A549 (cell line): ENCODE results near the gene GFAP. TPM values are rescaled to one million over a fixed set of nuclear protein-coding genes. Genes with fewer than 3 reads are reported as not detected.

Source experiments
- ATAC-seq, 2 experiments: fragments of 200-7000 bp in 1 of 2; fragments of >200 bp in 1 of 2; cut with Nextera tagmentation in 1 of 2; cut with Tn5 transposase in 1 of 2; 3 replicates each; pipeline versions ENCODE4 v1.8.0 to v1.9.1; 2018 to 2020; ENCODE audit warnings: mild to moderate bottlenecking in 1 of 2, moderate library complexity in 1 of 2
- CTCF ChIA-PET: fragments of 300-600 bp; sonication (Branson Sonifier 250); formaldehyde crosslinking; extraction: SDS; loops from one replicate; lab custom pipeline; 2021; ENCODE audit warnings: antibody characterized with exemption, inconsistent platforms; lab: Yijun Ruan, JAX
- POLR2A ChIA-PET: fragments of 350-600 bp; formaldehyde crosslinking; extraction: SDS; loops from one replicate; lab custom pipeline; 2021; ENCODE audit warnings: antibody characterized with exemption, inconsistent platforms; lab: Yijun Ruan, JAX
- DNase-seq, 2 experiments: peaks; one replicate each; pipeline versions ENCODE4 v3.0.0 to v3.0.0-alpha.2; 2011 to 2016; ENCODE audit warnings: low read depth in 1 of 2, low spot score in 1 of 2
- FAIRE-seq: peaks from 2 replicates; lab custom pipeline; 2011; peaks lifted over from hg19 to GRCh38; lab: Jason Lieb, UNC
- H3K27ac ChIP-seq, 2 experiments: fragments of >200 bp; sonication (Bioruptor Twin); formaldehyde crosslinking; 3 replicates each; pipeline ENCODE4 v1.5.1; 2016 to 2017
- H3K4me1 ChIP-seq: fragments of >200 bp; sonication (Bioruptor Twin); formaldehyde crosslinking; 3 replicates; pipeline ENCODE4 v1.6.1; 2016
- H3K4me2 ChIP-seq: fragments of >200 bp; sonication (Bioruptor Twin); formaldehyde crosslinking; 3 replicates; pipeline ENCODE4 v1.6.1; 2016
- H3K4me3 ChIP-seq: fragments of >200 bp; sonication (Bioruptor Twin); formaldehyde crosslinking; 3 replicates; pipeline ENCODE4 v1.5.1; 2016
- H3K9me3 ChIP-seq: fragments of >200 bp; sonication (Bioruptor Twin); formaldehyde crosslinking; 3 replicates; pipeline ENCODE4 v1.6.1; 2016
- BHLHE40 ChIP-seq: IDR thresholded peaks from 2 replicates; pipeline ENCODE4 v1.6.1; 2012; ENCODE audit warnings: low read depth, low read length, inconsistent platforms
- CEBPB ChIP-seq, 2 experiments: fragments of >200 bp in 1 of 2; sonication (Bioruptor Twin) in 1 of 2; formaldehyde crosslinking in 1 of 2; IDR thresholded peaks; 2 replicates each; pipeline ENCODE4 v1.6.1; 2012 to 2016
- CHD4 ChIP-seq: fragments of 200-600 bp; sonication (generic); IDR thresholded peaks from 2 replicates; pipeline ENCODE4 v1.6.1; 2016; ENCODE audit warnings: antibody characterized with exemption, mild to moderate bottlenecking, borderline replicate concordance
- EHF ChIP-seq: fragments of 250-450 bp; sonication (Bioruptor Pico); IDR thresholded peaks from 2 replicates; pipeline ENCODE4 v1.5.0; 2020; ENCODE audit warnings: mild to moderate bottlenecking
- EP300 ChIP-seq, 2 experiments: fragments of >200 bp; sonication (Bioruptor Twin); formaldehyde crosslinking; IDR thresholded peaks; 2 replicates in 1 of 2; 3 replicates in 1 of 2; pipeline ENCODE4 v1.6.1; 2016 to 2017
- FOSB ChIP-seq: fragments of 250-450 bp; sonication (Bioruptor Pico); IDR thresholded peaks from 2 replicates; pipeline ENCODE4 v1.5.0; 2020; ENCODE audit warnings: mild to moderate bottlenecking, moderate library complexity
- FOSL2 ChIP-seq, 2 experiments: fragments of 450-650 bp in 1 of 2; fragments of >200 bp in 1 of 2; sonication (Bioruptor Twin) in 1 of 2; formaldehyde crosslinking; IDR thresholded peaks; 2 replicates each; pipeline versions ENCODE4 v1.5.0 to v1.6.1; 2016 to 2020; ENCODE audit warnings: mild to moderate bottlenecking in 1 of 2, moderate library complexity in 1 of 2
- HEYL ChIP-seq: fragments of 250-450 bp; sonication (Bioruptor Pico); IDR thresholded peaks from 2 replicates; pipeline ENCODE4 v1.8.0; 2021; ENCODE audit warnings: mild to moderate bottlenecking, moderate library complexity
- HOXB13 ChIP-seq: fragments of 250-450 bp; sonication (Bioruptor Pico); IDR thresholded peaks from 2 replicates; pipeline ENCODE4 v1.5.0; 2020; ENCODE audit warnings: low read depth, mild to moderate bottlenecking, moderate library complexity
- HOXB5 ChIP-seq: fragments of 250-450 bp; sonication (Bioruptor Pico); IDR thresholded peaks from 2 replicates; pipeline ENCODE4 v1.5.0; 2020; ENCODE audit warnings: mild to moderate bottlenecking, moderate library complexity
- JUN ChIP-seq, 2 experiments: fragments of >200 bp; sonication (Bioruptor Twin); formaldehyde crosslinking; IDR thresholded peaks; 2 replicates in 1 of 2; 3 replicates in 1 of 2; pipeline ENCODE4 v1.6.1; 2016 to 2017
- JUNB ChIP-seq: fragments of >200 bp; sonication (Bioruptor Twin); formaldehyde crosslinking; IDR thresholded peaks from 2 replicates; pipeline ENCODE4 v1.6.1; 2016
- MAFK ChIP-seq: fragments of 450-650 bp; IDR thresholded peaks from 2 replicates; pipeline ENCODE4 v1.6.1; 2014; ENCODE audit not compliant: partially characterized antibody
- MYC ChIP-seq: IDR thresholded peaks from 2 replicates; pipeline ENCODE4 v1.6.1; 2012; ENCODE audit warnings: mild to moderate bottlenecking, inconsistent platforms, low read length, improper control_type of control experiment, borderline replicate concordance
- NFE2L2 ChIP-seq: fragments of 150-350 bp; conservative IDR thresholded peaks from 2 replicates; pipeline ENCODE4 v1.6.1; 2014; ENCODE audit warnings: low read length
- RAD21 ChIP-seq, 2 experiments: fragments of >200 bp in 1 of 2; sonication (Bioruptor Twin) in 1 of 2; formaldehyde crosslinking in 1 of 2; IDR thresholded peaks in 1 of 2; conservative IDR thresholded peaks in 1 of 2; 2 replicates in 1 of 2; 3 replicates in 1 of 2; pipeline ENCODE4 v1.6.1; 2012 to 2018; ENCODE audit warnings: inconsistent platforms in 1 of 2
- RARB ChIP-seq: fragments of 250-450 bp; sonication (Bioruptor Pico); IDR thresholded peaks from 2 replicates; pipeline ENCODE4 v1.8.0; 2021; ENCODE audit warnings: mild to moderate bottlenecking, moderate library complexity
- RCOR1 ChIP-seq: fragments of 150-350 bp; IDR thresholded peaks from 2 replicates; pipeline ENCODE4 v1.6.1; 2014; ENCODE audit warnings: antibody characterized with exemption, low read length, low read depth
- RFX5 ChIP-seq: fragments of 450-650 bp; IDR thresholded peaks from 2 replicates; pipeline ENCODE4 v1.7.1; 2014; ENCODE audit warnings: antibody characterized with exemption, mild to moderate bottlenecking, moderate library complexity
- RNF2 ChIP-seq: fragments of 200-600 bp; sonication (generic); IDR thresholded peaks from 2 replicates; pipeline ENCODE4 v1.6.1; 2016; ENCODE audit warnings: low read depth, mild to moderate bottlenecking, antibody characterized with exemption, moderate library complexity, borderline replicate concordance
- WGBS: methylation state at CpG from one replicate; pipeline ENCODE4 v1.1.6; 2017; ENCODE audit errors: missing lambda C conversion rate; 5-methylcytosine and 5-hydroxymethylcytosine counted together
- polyA plus RNA-seq, 4 experiments: library from polyadenylated mRNA; depleted of rRNA in 3 of 4; stranded (reverse); fragments of >200 nt; fragmentation: RNase III in 1 of 4; extraction: RNeasy Plus Mini Kit Qiagen cat#74134 plus additional on column Dnase treatment in 1 of 4; gene quantifications; 2 replicates in 3 of 4; 3 replicates in 1 of 4; pipeline ENCODE4 v1.2.3, GENCODE V29; 2011 to 2017
- TF ChIP-seq, protein P1 (sequence below): IDR thresholded peaks from 2 replicates; pipeline ENCODE4 v1.6.1; 2012
- TF ChIP-seq, protein P2 (sequence below): fragments of >200 bp; sonication (Bioruptor Twin); formaldehyde crosslinking; IDR thresholded peaks from 2 replicates; pipeline ENCODE4 v1.6.1; 2016
- TF ChIP-seq, protein P3 (sequence below): fragments of >200 bp; sonication (Bioruptor Twin); formaldehyde crosslinking; IDR thresholded peaks from 3 replicates; pipeline ENCODE4 v1.5.1; 2016
- TF ChIP-seq, protein P4 (sequence below): fragments of >200 bp; sonication (Bioruptor Twin); formaldehyde crosslinking; IDR thresholded peaks from 3 replicates; pipeline ENCODE4 v1.6.1; 2016

The GFAP gene
- polyA plus RNA-seq, 2 of the 4 experiments (the other 2 are of a cell fraction) = 1.5 to 1.8 TPM

DNA sequence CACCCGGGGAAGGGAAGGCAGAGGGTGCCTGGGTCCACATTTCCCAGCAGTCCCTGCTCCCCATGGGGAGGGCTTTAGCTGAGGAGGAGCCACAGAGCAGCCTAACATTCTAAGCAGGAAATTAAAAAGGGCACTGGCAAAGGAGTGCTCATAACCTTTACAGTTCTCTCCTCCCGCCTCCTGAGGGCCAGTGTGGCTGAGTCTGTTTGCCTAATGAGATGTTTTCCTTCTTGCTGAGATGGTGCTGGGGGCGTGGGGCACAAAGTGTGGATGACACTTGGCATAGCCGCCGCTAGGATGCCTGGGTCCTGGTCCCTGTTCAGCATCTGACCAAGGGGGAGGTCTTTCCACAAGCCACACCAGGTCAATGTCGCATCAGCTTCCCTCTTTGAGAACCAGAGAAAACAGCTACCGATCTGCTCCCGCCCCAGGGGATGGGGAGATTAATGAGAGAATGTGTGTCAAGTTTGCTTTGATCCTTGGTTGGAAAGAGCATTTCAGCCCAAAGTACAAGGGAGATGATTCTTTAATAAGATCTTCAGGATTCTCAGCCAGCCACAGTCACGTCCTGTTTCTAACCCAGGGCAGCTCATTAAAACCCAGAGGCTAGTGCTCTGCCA is 26.5 kb upstream of the GFAP start:
- Histone ChIP-seq H3K4me3 (peak overlapping the region; percentile 17; the same call in 2 of the 3 replicates), H3K4me2 (peak overlapping the region; percentile 83), H3K27ac (peak overlapping the region; percentile 78 to 86), H3K4me1 (peaks cover 44% of the 10 kb centered on the region), H3K9me3 (peaks cover 7% of the 10 kb centered on the region; the same call in 2 of the 3 replicates)
- 20% methylated on average over 9 of the region's 9 CpGs for WGBS
- ChIA-PET CTCF (interaction anchor here (1.1 to 38.8 kb wide), 9 partner anchors 11 to 193 kb away, joined by 3 to 1853 read pairs (median 4); partner anchors contain the start of genes ACBD4, DCAKD and GFAP), POLR2A (no interaction called here)
- TF ChIP-seq RCOR1 (0 out of 2 replicates have a peak, but pooled peaks have one; percentile 4), BHLHE40 (no peak), HEYL (CRISPR knock-in tag) (no peak), HOXB5 (CRISPR knock-in tag) (0 out of 2 replicates have a peak, but pooled peaks have one; percentile 61)
- TF ChIP-seq, protein P1, sequence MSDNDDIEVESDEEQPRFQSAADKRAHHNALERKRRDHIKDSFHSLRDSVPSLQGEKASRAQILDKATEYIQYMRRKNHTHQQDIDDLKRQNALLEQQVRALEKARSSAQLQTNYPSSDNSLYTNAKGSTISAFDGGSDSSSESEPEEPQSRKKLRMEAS = 0 out of 2 replicates have a peak, but pooled peaks have one; percentile 30
- FAIRE-seq = no peak
- peak; percentile 77 to 84 for ATAC-seq
- peak; percentile 62 to 66 for DNase-seq

DNA sequence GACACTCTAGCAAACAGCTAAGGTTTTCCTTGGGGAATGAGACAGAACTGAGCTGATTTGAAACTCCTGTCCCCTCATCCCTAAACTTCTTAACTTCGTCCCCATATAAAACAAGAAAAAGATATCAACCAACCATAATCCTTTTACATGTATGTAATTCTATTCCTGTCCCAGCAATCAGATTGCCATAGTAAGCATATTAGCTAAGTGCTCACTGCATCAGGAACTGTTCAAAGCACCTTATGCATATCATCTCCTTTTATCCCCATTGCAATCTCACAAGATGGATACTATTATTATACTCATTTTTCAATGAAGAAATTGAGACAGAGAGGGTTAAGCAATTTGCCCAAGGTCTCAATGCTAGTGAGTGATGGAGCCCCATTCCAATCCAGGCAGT is 25.5 kb upstream of the GFAP start:
- Histone ChIP-seq H3K4me3 (no peak overlapping the region), H3K9me3 (peaks cover 7% of the 10 kb centered on the region; the same call in 2 of the 3 replicates), H3K4me2 (peak overlapping the region; percentile 83), H3K27ac (peak overlapping the region; percentile 78 to 86), H3K4me1 (peaks cover 36% of the 10 kb centered on the region)
- ATAC-seq (peak; percentile 41 to 47; a peak in 5 of 6 replicates), DNase-seq (no peak), FAIRE-seq (peak; percentile 13)
- ChIA-PET CTCF (interaction anchor here (1.0 to 38.8 kb wide), 8 partner anchors 18 to 195 kb away, joined by 3 to 1853 read pairs (median 6); partner anchors contain the start of genes ACBD4, C1QL1, DCAKD and GFAP), POLR2A (no interaction called here)
- peak; percentile 74 for TF ChIP-seq MAFK
- 0 out of 2 replicates have a peak, but pooled peaks have one; percentile 46 for TF ChIP-seq FOSB (CRISPR knock-in tag)
- TF ChIP-seq CEBPB (IDR thresholded peaks at IDR 0.05) = peak in 1 of 2 experiments; percentile 14; a peak in 1 of 4 replicates
- no peak for TF ChIP-seq JUNB
- 30% methylated on average over 1 of the region's 1 CpG for WGBS

DNA sequence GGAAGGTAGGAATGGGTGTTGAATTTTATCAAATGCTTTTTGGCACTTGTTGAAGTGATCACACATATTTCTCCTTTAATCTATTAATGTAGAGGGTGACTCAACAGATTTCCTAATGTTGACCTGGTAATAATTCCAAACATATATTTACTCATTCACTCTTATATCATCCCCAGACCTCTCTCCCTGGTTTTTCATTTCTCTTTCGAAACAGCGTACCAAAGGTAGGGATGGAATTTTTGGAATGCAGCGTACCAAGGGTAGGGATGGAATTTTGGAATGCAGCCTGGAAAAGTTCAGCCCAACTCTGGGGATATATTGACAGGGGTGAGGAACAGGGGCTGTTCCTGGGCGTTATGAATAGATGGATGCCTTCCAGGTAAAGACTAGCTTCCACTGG is 25.0 kb upstream of the GFAP start:
- peaks cover 36% of the 10 kb centered on the region for H3K4me1 ChIP-seq
- WGBS = 8% methylated on average over 4 of the region's 4 CpGs
- peaks cover 7% of the 10 kb centered on the region; the same call in 2 of the 3 replicates for H3K9me3 ChIP-seq
- FAIRE-seq (peak; percentile 86), ATAC-seq (peak; percentile 60 to 68; a peak in 5 of 6 replicates), DNase-seq (peak; percentile 68 to 84)
- H3K4me3 ChIP-seq = no peak overlapping the region
- ChIA-PET POLR2A (no interaction called here), CTCF (interaction anchor here (0.9 to 38.8 kb wide), 10 partner anchors 18 to 195 kb away, joined by 3 to 1853 read pairs (median 5); partner anchors contain the start of genes ACBD4, C1QL1, DCAKD and GFAP)
- TF ChIP-seq RARB (CRISPR knock-in tag) (no peak), JUNB (peak; percentile 91), CEBPB (IDR thresholded peaks at IDR 0.05) (peak; percentile 87 to 95), MAFK (peak; percentile 85), RNF2 (no peak), FOSL2 (IDR thresholded peaks at IDR 0.05) (peak; percentile 69), FOSL2 (CRISPR knock-in tag; IDR thresholded peaks at IDR 0.05) (peak; percentile 82), RAD21 (conservative IDR thresholded peaks at IDR 0.05 in 1 of 2, IDR thresholded peaks at IDR 0.05 in 1 of 2) (0 out of 5 replicates have a peak, but pooled peaks of 1 of the 2 experiments have one; percentile 16), EP300 (IDR thresholded peaks at IDR 0.05) (peak; percentile 44 to 75; a peak in 1 of 5 replicates), FOSB (CRISPR knock-in tag) (no peak), MYC (no peak), HOXB13 (CRISPR knock-in tag) (no peak), EHF (CRISPR knock-in tag) (no peak), RFX5 (no peak), JUN (IDR thresholded peaks at IDR 0.05) (peak; percentile 72 to 76; a peak in 3 of 5 replicates), NFE2L2 (0 out of 2 replicates have a peak, but pooled peaks have one; percentile 32), CHD4 (no peak)
- TF ChIP-seq, protein P2, sequence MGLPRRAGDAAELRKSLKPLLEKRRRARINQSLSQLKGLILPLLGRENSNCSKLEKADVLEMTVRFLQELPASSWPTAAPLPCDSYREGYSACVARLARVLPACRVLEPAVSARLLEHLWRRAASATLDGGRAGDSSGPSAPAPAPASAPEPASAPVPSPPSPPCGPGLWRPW = peak; percentile 71
- TF ChIP-seq, protein P1 = 0 out of 2 replicates have a peak, but pooled peaks have one; percentile 35
- TF ChIP-seq, protein P3, sequence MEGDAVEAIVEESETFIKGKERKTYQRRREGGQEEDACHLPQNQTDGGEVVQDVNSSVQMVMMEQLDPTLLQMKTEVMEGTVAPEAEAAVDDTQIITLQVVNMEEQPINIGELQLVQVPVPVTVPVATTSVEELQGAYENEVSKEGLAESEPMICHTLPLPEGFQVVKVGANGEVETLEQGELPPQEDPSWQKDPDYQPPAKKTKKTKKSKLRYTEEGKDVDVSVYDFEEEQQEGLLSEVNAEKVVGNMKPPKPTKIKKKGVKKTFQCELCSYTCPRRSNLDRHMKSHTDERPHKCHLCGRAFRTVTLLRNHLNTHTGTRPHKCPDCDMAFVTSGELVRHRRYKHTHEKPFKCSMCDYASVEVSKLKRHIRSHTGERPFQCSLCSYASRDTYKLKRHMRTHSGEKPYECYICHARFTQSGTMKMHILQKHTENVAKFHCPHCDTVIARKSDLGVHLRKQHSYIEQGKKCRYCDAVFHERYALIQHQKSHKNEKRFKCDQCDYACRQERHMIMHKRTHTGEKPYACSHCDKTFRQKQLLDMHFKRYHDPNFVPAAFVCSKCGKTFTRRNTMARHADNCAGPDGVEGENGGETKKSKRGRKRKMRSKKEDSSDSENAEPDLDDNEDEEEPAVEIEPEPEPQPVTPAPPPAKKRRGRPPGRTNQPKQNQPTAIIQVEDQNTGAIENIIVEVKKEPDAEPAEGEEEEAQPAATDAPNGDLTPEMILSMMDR = no peak
- TF ChIP-seq, protein P4, sequence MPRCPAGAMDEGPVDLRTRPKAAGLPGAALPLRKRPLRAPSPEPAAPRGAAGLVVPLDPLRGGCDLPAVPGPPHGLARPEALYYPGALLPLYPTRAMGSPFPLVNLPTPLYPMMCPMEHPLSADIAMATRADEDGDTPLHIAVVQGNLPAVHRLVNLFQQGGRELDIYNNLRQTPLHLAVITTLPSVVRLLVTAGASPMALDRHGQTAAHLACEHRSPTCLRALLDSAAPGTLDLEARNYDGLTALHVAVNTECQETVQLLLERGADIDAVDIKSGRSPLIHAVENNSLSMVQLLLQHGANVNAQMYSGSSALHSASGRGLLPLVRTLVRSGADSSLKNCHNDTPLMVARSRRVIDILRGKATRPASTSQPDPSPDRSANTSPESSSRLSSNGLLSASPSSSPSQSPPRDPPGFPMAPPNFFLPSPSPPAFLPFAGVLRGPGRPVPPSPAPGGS = peak; percentile 74; the same call in 1 of the 3 replicates
- peak overlapping the region; percentile 78 to 86 for H3K27ac ChIP-seq
- peak overlapping the region; percentile 83 for H3K4me2 ChIP-seq
